Spleen (tissue), 11 donors: ENCODE measurements around the gene AQP12B. TPM values are rescaled to one million over a fixed set of nuclear protein-coding genes. Genes with fewer than 3 reads are reported as not detected.

Source experiments
- DNase-seq: peaks from one replicate; pipeline ENCODE4 v3.0.0-alpha.2; 2020
- H3K27ac ChIP-seq, 8 donors: fragments of 200-600 bp; sonication (generic) in 7 of 8; 1 replicate in 4 of 8; 2 replicates in 4 of 8; pipeline versions ENCODE4 v1.5.0 to v1.8.0; 2016 to 2021; ENCODE audit warnings: inconsistent platforms in 4 of 8, mild to moderate bottlenecking in 4 of 8, moderate library complexity in 1 of 8
- H3K27me3 ChIP-seq, 7 donors: fragments of 200-600 bp; sonication (generic) in 6 of 7; replicated peaks in 1 of 7; 1 replicate in 4 of 7; 2 replicates in 3 of 7; pipeline versions ENCODE4 v1.5.0 to v1.8.0; 2016 to 2021; ENCODE audit warnings: inconsistent platforms in 3 of 7, mild to moderate bottlenecking in 1 of 7
- H3K36me3 ChIP-seq, 6 donors: fragments of 200-600 bp; sonication (generic) in 5 of 6; 1 replicate in 4 of 6; 2 replicates in 2 of 6; pipeline versions ENCODE4 v1.5.0 to v1.8.0; 2016 to 2021; ENCODE audit warnings: inconsistent platforms in 2 of 6
- H3K4me1 ChIP-seq, 6 donors: fragments of 200-600 bp; sonication (generic) in 5 of 6; 1 replicate in 3 of 6; 2 replicates in 3 of 6; pipeline versions ENCODE4 v1.5.0 to v1.8.0; 2016 to 2021; ENCODE audit warnings: inconsistent platforms in 3 of 6
- H3K4me3 ChIP-seq, 8 donors: fragments of 200-600 bp; sonication (generic) in 7 of 8; 1 replicate in 4 of 8; 2 replicates in 4 of 8; pipeline versions ENCODE4 v1.5.0 to v1.8.0; 2016 to 2021; ENCODE audit warnings: inconsistent platforms in 4 of 8, mild to moderate bottlenecking in 4 of 8, moderate library complexity in 2 of 8
- H3K9me3 ChIP-seq, 8 donors: fragments of 200-600 bp; sonication (generic) in 7 of 8; 1 replicate in 4 of 8; 2 replicates in 4 of 8; pipeline versions ENCODE4 v1.5.0 to v1.8.0; 2016 to 2021; ENCODE audit warnings: inconsistent platforms in 4 of 8
- CTCF ChIP-seq, 11 experiments: fragments of 200-600 bp in 7 of 11; fragments of 450-650 bp in 4 of 11; sonication (generic) in 4 of 11; IDR thresholded peaks in 8 of 11; conservative IDR thresholded peaks in 3 of 11; 1 replicate in 7 of 11; 2 replicates in 4 of 11; pipeline versions ENCODE4 v1.4.0 to v1.8.0; 2016 to 2021; ENCODE audit warnings: antibody characterized with exemption in 11 of 11, inconsistent platforms in 4 of 11, mild to moderate bottlenecking in 1 of 11
- POLR2A ChIP-seq, 3 donors: fragments of 450-650 bp; IDR thresholded peaks; one replicate each; pipeline ENCODE4 v1.5.1; 2017; ENCODE audit warnings: antibody characterized with exemption in 3 of 3, mild to moderate bottlenecking in 1 of 3
- POLR2AphosphoS5 ChIP-seq, 3 donors: sonication (generic); formaldehyde crosslinking; IDR thresholded peaks; one replicate each; pipeline ENCODE4 v1.5.1; 2017; ENCODE audit warnings: antibody characterized with exemption in 3 of 3
- WGBS, 5 donors: extraction: QIAGEN DNeasy Blood & Tissue Kit in 3 of 5; methylation state at CpG; one replicate each; pipeline versions ENCODE4 v1.1.5 to v1.1.7; 2013 to 2018; 5-methylcytosine and 5-hydroxymethylcytosine counted together
- intact Hi-C: fragments of 100-400 bp; cut with DNase I; formaldehyde crosslinking; loops from one replicate; pipeline ENCODE4 v1.15.0; 2023; ENCODE audit warnings: low total_unique reads
- polyA plus RNA-seq, 3 donors: library from polyadenylated mRNA; stranded (reverse); fragments of 200-250 nt; gene quantifications; one replicate each; pipeline ENCODE4 v1.2.1, GENCODE V29; 2013
- total RNA-seq, 7 donors: library from RNA; depleted of rRNA in 3 of 7; stranded (reverse); fragments of >200 nt in 3 of 7; fragmentation: NEBNext Ultra II Directional in 4 of 7; extraction: Animal tissue kit (Norgen Biotek cat#: 25700) in 4 of 7; gene quantifications; one replicate each; pipeline versions ENCODE4 v1.1.0 to v1.2.1, GENCODE V29; 2016 to 2021
- donor health status: healthy with polysubstance abuse.
- donor health status: DM: no; HTN: no; CAD: no; lungs with moderate emphysema.
- donor health status: DM: no; HTN: no; CAD: no.
- donor health status: Bipolar disorder and iron deficiency.
- donor health status: healthy.
- donor health status: DM: no; HTN: no; CAD: no.
- donor health status: DM: yes; HTN: yes; CAD: no.

The AQP12B gene
- total and polyA plus RNA-seq, 10 donors: 0.03 to 1.8 (median 0.95) TPM; not detected in 7

- DNase-seq: peak; percentile 58
- no peak overlapping the region for H3K27ac ChIP-seq
Observed at GRCh38 chr2:240716130-240716798, 33.6 kb upstream of the AQP12B start.

GRCh38 chr2:240714747-240715725, 32.4 kb upstream of the AQP12B start:
- peaks cover 0 to 17% (median 0%) of the 10 kb centered on the region in 7 donors for H3K27me3 ChIP-seq
- H3K4me3 ChIP-seq: no peak overlapping the region
- WGBS, 5 donors: 80 to 84% (median 82%) methylated on average over 10 to 23 of the region's 23 CpGs
- no peaks in the 10 kb centered on the region for H3K4me1 ChIP-seq
- H3K36me3 ChIP-seq: no peaks in the 10 kb centered on the region
- peak; percentile 64 for DNase-seq
- no peaks in the 10 kb centered on the region for H3K9me3 ChIP-seq
- TF ChIP-seq CTCF (IDR thresholded peaks at IDR 0.05 in 8 of 11, conservative IDR thresholded peaks at IDR 0.05 in 3 of 11): no peak
- TF ChIP-seq POLR2AphosphoS5 (IDR thresholded peaks at IDR 0.05): no peak
- no peak for TF ChIP-seq POLR2A (IDR thresholded peaks at IDR 0.05)
- intact Hi-C loops: no loop called here
- H3K27ac ChIP-seq: no peak overlapping the region

More at GRCh38 chr2:240716130-240716798, 33.6 kb upstream of the AQP12B start:
- Histone ChIP-seq H3K4me1 (no peaks in the 10 kb centered on the region), H3K27me3 (peaks cover 0 to 14% (median 0%) of the 10 kb centered on the region in 7 donors), H3K9me3 (no peaks in the 10 kb centered on the region), H3K4me3 (no peak overlapping the region), H3K36me3 (no peaks in the 10 kb centered on the region)
- intact Hi-C loops: no loop called here
- TF ChIP-seq POLR2A (IDR thresholded peaks at IDR 0.05): no peak
- TF ChIP-seq CTCF (IDR thresholded peaks at IDR 0.05 in 8 of 11, conservative IDR thresholded peaks at IDR 0.05 in 3 of 11): no peak
- no peak for TF ChIP-seq POLR2AphosphoS5 (IDR thresholded peaks at IDR 0.05)
- WGBS, 5 donors: 85 to 93% (median 90%) methylated on average over 23 of the region's 23 CpGs

- no peak overlapping the region for H3K27ac ChIP-seq
- H3K27me3 ChIP-seq: peaks cover 0 to 23% (median 0%) of the 10 kb centered on the region in 7 donors
- H3K4me1 ChIP-seq: no peaks in the 10 kb centered on the region
- H3K36me3 ChIP-seq: no peaks in the 10 kb centered on the region
- TF ChIP-seq POLR2AphosphoS5 (IDR thresholded peaks at IDR 0.05) (no peak), POLR2A (IDR thresholded peaks at IDR 0.05) (no peak), CTCF (IDR thresholded peaks at IDR 0.05 in 8 of 11, conservative IDR thresholded peaks at IDR 0.05 in 3 of 11) (no peak)
- intact Hi-C loops: no loop called here
- no peaks in the 10 kb centered on the region for H3K9me3 ChIP-seq
- DNase-seq: peak; percentile 61
- WGBS, 5 donors: 67 to 90% (median 81%) methylated on average over 16 to 26 of the region's 26 CpGs
- H3K4me3 ChIP-seq: no peak overlapping the region
Observed at GRCh38 chr2:240713928-240714746, 31.5 kb upstream of the AQP12B start.
